Cardiac fibroblast (primary cell): ENCODE data around the gene FIZ1.

ENCODE experiments used
- DNase-seq, 2 donors: peaks; one replicate each; pipeline versions ENCODE4 v3.0.0 to v3.0.0-alpha.2; 2010; ENCODE audit warnings: low read depth in 2 of 2
- H3K4me3 ChIP-seq, 2 donors: replicated peaks in 1 of 2; 1 replicate in 1 of 2; 2 replicates in 1 of 2; pipeline ENCODE4 v1.5.1; 2011; ENCODE audit warnings: low read depth in 2 of 2, low read length in 2 of 2, mild to moderate bottlenecking in 2 of 2, moderate library complexity in 1 of 2
- CTCF ChIP-seq: IDR thresholded peaks from one replicate; pipeline ENCODE4 v1.5.1; 2011; ENCODE audit warnings: low read depth, mild to moderate bottlenecking, low read length, inconsistent platforms

FIZ1 gene

GRCh38 chr19:55581145-55581822 lies 18.0 kb downstream of the FIZ1 start:
- H3K4me3 ChIP-seq, result peak overlapping the region; percentile 65 to 99
- TF ChIP-seq CTCF, result no peak
- no peak for DNase-seq

- peak; percentile 93 to 94 for DNase-seq
- peak within 1 kb of the TSS; percentile 65 to 99 for H3K4me3 ChIP-seq
- no peak for TF ChIP-seq CTCF
Measured at GRCh38 chr19:55580628-55581144, 18.6 kb downstream of the FIZ1 start, which contains the start of gene ZNF579. ZNF579 (minus strand) TSS chr19:55580848; CDS start chr19:55579639, 1,209 bp downstream.

GRCh38 chr19:55579766-55580621 lies 19.3 kb downstream of the FIZ1 start:
- DNase-seq, result peak; percentile 34 to 51
- H3K4me3 ChIP-seq, result peak overlapping the region; percentile 65 to 99
- TF ChIP-seq CTCF, result no peak

- TF ChIP-seq CTCF, result no peak
- peak overlapping the region; percentile 65 to 99 for H3K4me3 ChIP-seq
- no peak for DNase-seq
Measured at GRCh38 chr19:55578761-55579747, 20.3 kb downstream of the FIZ1 start.

GRCh38 chr19:55578031-55578760 lies 21.1 kb downstream of the FIZ1 start:
- H3K4me3 ChIP-seq, result no peak overlapping the region
- TF ChIP-seq CTCF, result no peak
- DNase-seq, result no peak
